ENCODE data around the gene ADAD1. TPM values are rescaled to one million over a fixed set of nuclear protein-coding genes. Genes with fewer than 3 reads are reported as not detected.
"Not testable (repeated sequence)": the region's sequence is repeated elsewhere in the genome, so short reads cannot be mapped to it uniquely, and the experiment has no call there.

ADAD1 gene
- total RNA-seq, 1 donor from 2014 or later = not detected

- Mint-ChIP-seq H3K4me3 (ENCODE audit: low read depth) (no peak overlapping the region), H3K36me3 (ENCODE audit: insufficient read depth) (peaks cover 34% of the 10 kb centered on the region), H3K27ac (no peak overlapping the region), H3K27me3 (no peaks in the 10 kb centered on the region), H3K9me3 (ENCODE audit: low read depth) (no peaks in the 10 kb centered on the region), H3K4me1 (ENCODE audit: low read depth) (no peaks in the 10 kb centered on the region)
- no peak for DNase-seq (ENCODE audit: low spot score, unreplicated experiment)
- TF ChIP-seq, protein P1, sequence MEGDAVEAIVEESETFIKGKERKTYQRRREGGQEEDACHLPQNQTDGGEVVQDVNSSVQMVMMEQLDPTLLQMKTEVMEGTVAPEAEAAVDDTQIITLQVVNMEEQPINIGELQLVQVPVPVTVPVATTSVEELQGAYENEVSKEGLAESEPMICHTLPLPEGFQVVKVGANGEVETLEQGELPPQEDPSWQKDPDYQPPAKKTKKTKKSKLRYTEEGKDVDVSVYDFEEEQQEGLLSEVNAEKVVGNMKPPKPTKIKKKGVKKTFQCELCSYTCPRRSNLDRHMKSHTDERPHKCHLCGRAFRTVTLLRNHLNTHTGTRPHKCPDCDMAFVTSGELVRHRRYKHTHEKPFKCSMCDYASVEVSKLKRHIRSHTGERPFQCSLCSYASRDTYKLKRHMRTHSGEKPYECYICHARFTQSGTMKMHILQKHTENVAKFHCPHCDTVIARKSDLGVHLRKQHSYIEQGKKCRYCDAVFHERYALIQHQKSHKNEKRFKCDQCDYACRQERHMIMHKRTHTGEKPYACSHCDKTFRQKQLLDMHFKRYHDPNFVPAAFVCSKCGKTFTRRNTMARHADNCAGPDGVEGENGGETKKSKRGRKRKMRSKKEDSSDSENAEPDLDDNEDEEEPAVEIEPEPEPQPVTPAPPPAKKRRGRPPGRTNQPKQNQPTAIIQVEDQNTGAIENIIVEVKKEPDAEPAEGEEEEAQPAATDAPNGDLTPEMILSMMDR (IDR thresholded peaks at IDR 0.05; ENCODE audit: unreplicated experiment) = no peak
Measured at GRCh38 chr4:122346036-122346435, 32.8 kb upstream of the ADAD1 start.

DNA sequence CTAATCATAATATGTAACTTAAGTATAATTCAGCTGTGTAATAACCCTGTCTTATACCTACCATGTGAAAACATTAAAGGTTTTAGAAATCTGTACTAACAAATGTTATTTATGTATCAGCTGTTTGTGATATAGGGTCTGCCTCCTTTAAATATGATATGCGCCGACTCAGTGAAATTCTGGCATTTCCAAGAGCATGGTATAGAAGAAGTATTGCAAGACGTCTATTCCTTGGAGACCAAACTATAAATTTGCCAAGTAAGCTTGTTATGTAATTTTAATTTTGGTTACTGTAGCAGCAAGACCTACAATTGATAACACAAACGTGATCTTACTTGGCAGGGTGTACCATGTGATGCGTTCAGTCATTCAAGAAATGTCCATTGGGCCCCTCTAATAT, 32.3 kb upstream of the ADAD1 start:
- DNase-seq (ENCODE audit: low spot score, unreplicated experiment) = no peak
- Mint-ChIP-seq H3K4me3 (ENCODE audit: low read depth) (no peak overlapping the region), H3K27ac (no peak overlapping the region), H3K4me1 (ENCODE audit: low read depth) (no peaks in the 10 kb centered on the region), H3K9me3 (ENCODE audit: low read depth) (no peaks in the 10 kb centered on the region), H3K27me3 (no peaks in the 10 kb centered on the region), H3K36me3 (ENCODE audit: insufficient read depth) (peaks cover 37% of the 10 kb centered on the region)
- TF ChIP-seq, protein P1 (IDR thresholded peaks at IDR 0.05; ENCODE audit: unreplicated experiment) = no peak

DNA sequence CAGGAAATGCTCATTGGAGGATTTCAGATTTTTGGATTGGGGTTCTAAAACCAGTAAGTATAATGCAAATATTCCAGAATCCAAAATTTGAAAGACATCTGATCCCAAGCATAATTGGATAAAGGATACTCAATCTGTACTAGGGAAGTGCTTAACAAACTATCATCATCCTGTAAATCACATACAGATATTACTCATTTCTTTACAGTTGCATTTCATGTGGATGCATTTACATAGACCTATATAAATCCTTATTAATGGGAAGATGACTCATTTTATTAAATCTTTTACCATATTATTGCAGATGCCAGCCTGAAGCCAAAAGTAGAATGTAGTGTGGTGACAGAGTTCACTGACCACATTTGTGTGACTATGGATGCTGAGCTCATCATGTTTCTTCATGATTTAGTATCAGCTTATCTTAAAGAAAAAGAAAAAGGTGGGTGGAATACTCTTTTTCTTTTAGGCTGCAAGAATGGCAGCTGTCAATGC, 22.4 kb upstream of the ADAD1 start:
- Mint-ChIP-seq H3K27me3 (no peaks in the 10 kb centered on the region), H3K4me1 (ENCODE audit: low read depth) (no peaks in the 10 kb centered on the region), H3K4me3 (ENCODE audit: low read depth) (no peak overlapping the region), H3K27ac (no peak overlapping the region), H3K9me3 (ENCODE audit: low read depth) (no peaks in the 10 kb centered on the region), H3K36me3 (ENCODE audit: insufficient read depth) (peaks cover 23% of the 10 kb centered on the region)
- TF ChIP-seq, protein P1 (IDR thresholded peaks at IDR 0.05; ENCODE audit: unreplicated experiment) = no peak
- no peak for DNase-seq (ENCODE audit: low spot score, unreplicated experiment)

DNA sequence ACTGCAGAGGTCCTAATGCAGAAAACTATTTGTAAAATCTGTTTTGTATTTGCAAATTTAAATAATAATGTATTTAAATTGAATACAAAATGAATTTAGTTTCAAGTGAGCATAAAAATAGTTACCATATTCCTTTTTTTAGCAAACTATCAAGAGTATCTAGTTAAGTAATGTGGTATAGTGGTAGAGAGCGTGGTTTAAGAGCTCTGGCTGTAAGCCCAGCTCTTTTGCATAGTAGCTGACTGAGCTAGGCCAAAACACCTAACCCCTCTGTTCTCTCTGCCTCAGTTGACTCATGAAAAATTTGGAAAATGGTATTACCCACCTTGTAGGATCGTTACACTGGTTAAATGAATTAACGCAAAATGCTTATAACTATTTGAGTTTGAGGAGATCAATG, 18.1 kb upstream of the ADAD1 start:
- Mint-ChIP-seq H3K27ac (no peak overlapping the region), H3K27me3 (no peaks in the 10 kb centered on the region), H3K36me3 (ENCODE audit: insufficient read depth) (peaks cover 23% of the 10 kb centered on the region), H3K9me3 (ENCODE audit: low read depth) (peaks cover 4% of the 10 kb centered on the region), H3K4me3 (ENCODE audit: low read depth) (no peak overlapping the region), H3K4me1 (ENCODE audit: low read depth) (no peaks in the 10 kb centered on the region)
- TF ChIP-seq, protein P1 (IDR thresholded peaks at IDR 0.05; ENCODE audit: unreplicated experiment) = no peak
- DNase-seq (ENCODE audit: low spot score, unreplicated experiment) = no peak

GRCh38 chr4:122364700-122365404, 14.0 kb upstream of the ADAD1 start:
- no peak for DNase-seq (ENCODE audit: low spot score, unreplicated experiment)
- Mint-ChIP-seq H3K27ac (no peak overlapping the region), H3K4me3 (ENCODE audit: low read depth) (no peak overlapping the region), H3K4me1 (ENCODE audit: low read depth) (no peaks in the 10 kb centered on the region), H3K36me3 (ENCODE audit: insufficient read depth) (peaks cover 22% of the 10 kb centered on the region), H3K27me3 (no peaks in the 10 kb centered on the region), H3K9me3 (ENCODE audit: low read depth) (peaks cover 33% of the 10 kb centered on the region)
- TF ChIP-seq, protein P1 (IDR thresholded peaks at IDR 0.05; ENCODE audit: unreplicated experiment) = no peak

- Mint-ChIP-seq H3K9me3 (ENCODE audit: low read depth) (peaks cover 33% of the 10 kb centered on the region), H3K36me3 (ENCODE audit: insufficient read depth) (peaks cover 10% of the 10 kb centered on the region)
- not testable (repeated sequence) for H3K4me3 Mint-ChIP-seq (ENCODE audit: low read depth); H3K27me3 Mint-ChIP-seq; H3K4me1 Mint-ChIP-seq (ENCODE audit: low read depth); H3K27ac Mint-ChIP-seq; DNase-seq (ENCODE audit: low spot score, unreplicated experiment)
Measured at GRCh38 chr4:122368786-122369185, 10.0 kb upstream of the ADAD1 start.
